ENCODE results near the gene GRM4. TPM values are rescaled to one million over a fixed set of nuclear protein-coding genes. Genes with fewer than 3 reads are reported as not detected.
A peak's percentile ranks its signal among the peaks of the same experiment; 100 is the strongest.

Gene GRM4
- total RNA-seq (2021) = 5.3 and 5.6 TPM in 2 replicates
- long read RNA-seq, partial matches to known transcripts = 1 of 3 reads
- long read RNA-seq, other reads (novel, unspliced or antisense) = 2 of 3 reads

DNA sequence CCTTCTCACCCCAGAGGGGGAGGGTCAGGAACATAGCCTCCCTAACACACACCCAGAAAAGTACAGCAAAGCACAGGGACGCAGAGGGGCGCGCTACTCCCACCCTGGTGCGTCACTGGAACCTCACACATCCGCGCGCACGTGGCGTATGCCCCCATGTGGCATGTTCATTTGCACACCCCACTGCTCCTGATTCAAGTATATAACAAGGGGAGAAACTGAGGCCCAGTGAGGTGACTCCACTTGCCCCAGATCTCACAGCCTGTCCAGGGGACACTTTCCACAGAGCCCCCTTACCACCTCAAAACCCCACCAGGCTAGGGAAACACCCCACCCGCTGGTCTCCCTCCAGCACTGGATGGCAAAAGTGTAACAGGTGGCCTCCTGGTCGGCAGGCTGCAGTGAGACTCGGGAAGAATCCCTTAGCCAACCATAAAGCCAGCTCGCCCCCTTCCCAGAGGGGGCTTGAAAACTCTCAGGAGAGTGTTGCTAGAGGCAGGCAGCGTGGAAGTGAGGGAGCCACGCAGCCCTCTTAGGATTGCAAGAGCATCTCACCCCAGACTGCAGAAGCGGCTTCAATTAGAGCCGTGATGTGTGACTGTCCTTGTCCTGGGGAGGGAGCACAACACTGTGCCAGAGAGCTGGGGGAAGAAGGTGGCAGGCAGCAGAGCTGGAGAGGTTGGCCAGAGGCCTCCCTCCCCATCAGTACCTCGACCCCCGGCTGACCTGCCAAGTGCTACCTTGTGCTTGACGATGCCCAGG, at the start of gene GRM4:
Gene GRM4 (minus strand): TSS at position 67 of the 762 bp plus-strand sequence. CDS start 12,591 bp downstream, outside the sequence.
- peaks cover 14% of the 10 kb centered on the region for H3K4me1 ChIP-seq (ENCODE audit: insufficient read depth, low read length)
- H4K8ac ChIP-seq (replicated peaks; ENCODE audit: insufficient read length, low read depth, low read length) = no peak within 1 kb of the TSS
- H4K5ac ChIP-seq (ENCODE audit: insufficient read length, low read depth, low read length) = no peak within 1 kb of the TSS
- no peak within 1 kb of the TSS for H4K91ac ChIP-seq (ENCODE audit: insufficient read length, low read depth, low read length)
- H2AFZ ChIP-seq (ENCODE audit: low read length) = no peak within 1 kb of the TSS
- H3K27me3 ChIP-seq (ENCODE audit: insufficient read depth, low read length) = peaks cover 7% of the 10 kb centered on the region; the same call in 1 of the 2 replicates
- no peak within 1 kb of the TSS for H3K9ac ChIP-seq (ENCODE audit: extremely low read depth, insufficient read length, low read length)
- no peak within 1 kb of the TSS for H2BK20ac ChIP-seq (ENCODE audit: low read depth, low read length, poor library complexity, severe bottlenecking)
- H3K79me2 ChIP-seq (ENCODE audit: insufficient read depth, low read length) = no peaks in the 10 kb centered on the region
- no peak within 1 kb of the TSS for H3K23ac ChIP-seq (ENCODE audit: insufficient read length, low read depth, low read length)
- no peaks in the 10 kb centered on the region for H4K20me1 ChIP-seq (ENCODE audit: control insufficient read depth, insufficient read depth, insufficient read length)
- Mint-ChIP-seq H3K27me3 (ENCODE audit: low read depth) (peaks cover 89% of the 10 kb centered on the region), H3K4me1 (peaks cover 55 to 66% of the 10 kb centered on the region in 2 experiments), H3K36me3 (ENCODE audit: insufficient read depth in 1 of 3, low read depth in 3 of 3) (no peaks in the 10 kb centered on the region; a peak in 1 of 7 replicates), H3K27ac (no peak within 1 kb of the TSS), H3K4me3 (peak within 1 kb of the TSS; percentile 70 to 84), H3K9me3 (no peaks in the 10 kb centered on the region)
- H3T11ph ChIP-seq (ENCODE audit: low read length) = no peak within 1 kb of the TSS
- DNase-seq = peak; percentile 45
- H3K4ac ChIP-seq (ENCODE audit: low read depth, low read length) = no peak within 1 kb of the TSS
- no peaks in the 10 kb centered on the region for H3K9me3 ChIP-seq (ENCODE audit: control insufficient read depth, low read depth, low read length)
- no CpG with 5 or more reads among the region's 20 CpGs for WGBS (ENCODE audit: extremely low coverage, insufficient read length, low lambda C conversion rate)
- TF ChIP-seq, protein P1, sequence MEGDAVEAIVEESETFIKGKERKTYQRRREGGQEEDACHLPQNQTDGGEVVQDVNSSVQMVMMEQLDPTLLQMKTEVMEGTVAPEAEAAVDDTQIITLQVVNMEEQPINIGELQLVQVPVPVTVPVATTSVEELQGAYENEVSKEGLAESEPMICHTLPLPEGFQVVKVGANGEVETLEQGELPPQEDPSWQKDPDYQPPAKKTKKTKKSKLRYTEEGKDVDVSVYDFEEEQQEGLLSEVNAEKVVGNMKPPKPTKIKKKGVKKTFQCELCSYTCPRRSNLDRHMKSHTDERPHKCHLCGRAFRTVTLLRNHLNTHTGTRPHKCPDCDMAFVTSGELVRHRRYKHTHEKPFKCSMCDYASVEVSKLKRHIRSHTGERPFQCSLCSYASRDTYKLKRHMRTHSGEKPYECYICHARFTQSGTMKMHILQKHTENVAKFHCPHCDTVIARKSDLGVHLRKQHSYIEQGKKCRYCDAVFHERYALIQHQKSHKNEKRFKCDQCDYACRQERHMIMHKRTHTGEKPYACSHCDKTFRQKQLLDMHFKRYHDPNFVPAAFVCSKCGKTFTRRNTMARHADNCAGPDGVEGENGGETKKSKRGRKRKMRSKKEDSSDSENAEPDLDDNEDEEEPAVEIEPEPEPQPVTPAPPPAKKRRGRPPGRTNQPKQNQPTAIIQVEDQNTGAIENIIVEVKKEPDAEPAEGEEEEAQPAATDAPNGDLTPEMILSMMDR (conservative IDR thresholded peaks at IDR 0.05) = no peak
- no peak within 1 kb of the TSS for H3K56ac ChIP-seq (ENCODE audit: insufficient read length, low read depth, low read length)
- H2BK5ac ChIP-seq (ENCODE audit: insufficient read length, low read length) = no peak within 1 kb of the TSS
- no peak within 1 kb of the TSS; the same call in 1 of the 2 replicates for H2BK15ac ChIP-seq (ENCODE audit: low read depth, low read length)
- no peak within 1 kb of the TSS for H2AK5ac ChIP-seq (ENCODE audit: insufficient read length, low read length)
- no peak within 1 kb of the TSS for H2BK120ac ChIP-seq (ENCODE audit: low read depth, low read length, poor library complexity, severe bottlenecking)
- no peaks in the 10 kb centered on the region for H3K79me1 ChIP-seq (ENCODE audit: insufficient read depth, low read depth, low read length, poor library complexity, severe bottlenecking)
- H3K27ac ChIP-seq (ENCODE audit: insufficient read length, low read depth, low read length) = no peak within 1 kb of the TSS
- H3K4me2 ChIP-seq (ENCODE audit: insufficient read depth, insufficient read length, low read length) = peak within 1 kb of the TSS; percentile 48
- peaks cover 20% of the 10 kb centered on the region for H3K23me2 ChIP-seq (ENCODE audit: insufficient read length, low read depth, low read length, poor library complexity, severe bottlenecking)
- H2BK12ac ChIP-seq (ENCODE audit: insufficient read length, low read depth, low read length) = no peak within 1 kb of the TSS
- no peak within 1 kb of the TSS for H3K14ac ChIP-seq (ENCODE audit: insufficient read depth, low read length)
- H3K18ac ChIP-seq (ENCODE audit: insufficient read length, low read depth, low read length) = no peak within 1 kb of the TSS

Data from H9 (cell line).